Transverse colon (tissue), 4 donors: ENCODE measurements around the gene GPATCH1.

Experiments
- EP300 ChIP-seq: sonication (generic); formaldehyde crosslinking; IDR thresholded peaks from one replicate; pipeline ENCODE4 v1.6.1; 2017; ENCODE audit warnings: antibody characterized with exemption, low read depth
- POLR2A ChIP-seq: fragments of 450-650 bp; IDR thresholded peaks from one replicate; pipeline ENCODE4 v1.6.1; 2016; ENCODE audit warnings: antibody characterized with exemption, mild to moderate bottlenecking, moderate library complexity
- POLR2AphosphoS5 ChIP-seq, 3 donors: sonication (generic); formaldehyde crosslinking; IDR thresholded peaks; one replicate each; pipeline ENCODE4 v1.6.1; 2016; ENCODE audit warnings: antibody characterized with exemption in 3 of 3
- TF ChIP-seq, protein P1 (sequence below), 5 experiments: fragments of 200-600 bp in 3 of 5; fragments of 450-650 bp in 2 of 5; sonication (generic) in 3 of 5; IDR thresholded peaks; 1 replicate in 2 of 5; 2 replicates in 3 of 5; pipeline ENCODE4 v1.5.1; 2016 to 2017; ENCODE audit warnings: antibody characterized with exemption in 5 of 5, inconsistent platforms in 3 of 5, mild to moderate bottlenecking in 2 of 5, moderate library complexity in 1 of 5

DNA sequence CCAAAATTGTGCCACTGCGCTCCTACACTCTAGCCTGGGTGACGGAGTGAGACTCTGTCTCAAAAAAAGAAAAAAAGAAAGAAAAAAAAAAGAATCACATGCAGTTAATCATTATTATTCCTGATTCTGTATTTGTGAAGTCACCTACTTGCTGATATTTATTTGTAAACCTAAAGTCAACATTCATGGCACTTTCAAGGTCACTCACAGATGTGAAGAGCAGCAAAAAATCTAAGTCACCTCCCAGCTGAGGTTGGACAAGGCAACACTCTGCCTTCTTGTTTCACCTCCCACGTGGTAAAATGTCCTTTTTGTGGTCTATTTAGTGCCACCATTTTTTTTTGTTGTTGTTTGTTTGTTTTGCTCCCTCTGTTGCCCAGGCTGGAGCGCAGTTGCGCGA lies 77.4 kb downstream of the GPATCH1 start:
- TF ChIP-seq, protein P1, sequence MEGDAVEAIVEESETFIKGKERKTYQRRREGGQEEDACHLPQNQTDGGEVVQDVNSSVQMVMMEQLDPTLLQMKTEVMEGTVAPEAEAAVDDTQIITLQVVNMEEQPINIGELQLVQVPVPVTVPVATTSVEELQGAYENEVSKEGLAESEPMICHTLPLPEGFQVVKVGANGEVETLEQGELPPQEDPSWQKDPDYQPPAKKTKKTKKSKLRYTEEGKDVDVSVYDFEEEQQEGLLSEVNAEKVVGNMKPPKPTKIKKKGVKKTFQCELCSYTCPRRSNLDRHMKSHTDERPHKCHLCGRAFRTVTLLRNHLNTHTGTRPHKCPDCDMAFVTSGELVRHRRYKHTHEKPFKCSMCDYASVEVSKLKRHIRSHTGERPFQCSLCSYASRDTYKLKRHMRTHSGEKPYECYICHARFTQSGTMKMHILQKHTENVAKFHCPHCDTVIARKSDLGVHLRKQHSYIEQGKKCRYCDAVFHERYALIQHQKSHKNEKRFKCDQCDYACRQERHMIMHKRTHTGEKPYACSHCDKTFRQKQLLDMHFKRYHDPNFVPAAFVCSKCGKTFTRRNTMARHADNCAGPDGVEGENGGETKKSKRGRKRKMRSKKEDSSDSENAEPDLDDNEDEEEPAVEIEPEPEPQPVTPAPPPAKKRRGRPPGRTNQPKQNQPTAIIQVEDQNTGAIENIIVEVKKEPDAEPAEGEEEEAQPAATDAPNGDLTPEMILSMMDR (IDR thresholded peaks at IDR 0.05), result no peak
- no peak for TF ChIP-seq POLR2A
- TF ChIP-seq EP300, result no peak
- no peak for TF ChIP-seq POLR2AphosphoS5 (IDR thresholded peaks at IDR 0.05)
